H1 (cell line): ENCODE measurements around the gene NDFIP2. TPM values are rescaled to one million over a fixed set of nuclear protein-coding genes. Genes with fewer than 3 reads are reported as not detected.

ENCODE experiments used
- ATF3 ChIP-seq: IDR thresholded peaks from 2 replicates; pipeline ENCODE4 v1.6.1; 2011; ENCODE audit warnings: low read depth, mild to moderate bottlenecking, low read length; ENCODE audit not compliant: insufficient read depth
- CHD7 ChIP-seq: fragments of 300-600 bp; sonication (generic); IDR thresholded peaks from 2 replicates; pipeline ENCODE4 v1.7.1; 2012; ENCODE audit warnings: low read length, moderate library complexity, mild to moderate bottlenecking, inconsistent platforms; ENCODE audit not compliant: insufficient replicate concordance
- MAFK ChIP-seq: IDR thresholded peaks from 2 replicates; pipeline ENCODE4 v1.6.1; 2012; ENCODE audit warnings: low read depth, mild to moderate bottlenecking, improper control_type of control experiment, low read length
- PHF8 ChIP-seq: fragments of 200-600 bp; sonication (generic); conservative IDR thresholded peaks from 2 replicates; pipeline ENCODE4 v1.7.1; 2012; ENCODE audit warnings: low read depth, mild to moderate bottlenecking, inconsistent platforms, low read length, moderate library complexity
- SAP30 ChIP-seq: fragments of 300-600 bp; sonication (generic); IDR thresholded peaks from 2 replicates; pipeline ENCODE4 v1.7.1; 2012; ENCODE audit warnings: low read length, moderate library complexity, mild to moderate bottlenecking, inconsistent platforms; ENCODE audit not compliant: insufficient read depth, insufficient replicate concordance
- SRF ChIP-seq: IDR thresholded peaks from 2 replicates; pipeline ENCODE4 v1.6.1; 2011; ENCODE audit warnings: mild to moderate bottlenecking, low read depth, low read length, moderate library complexity
- TEAD4 ChIP-seq: IDR thresholded peaks from 2 replicates; pipeline ENCODE4 v1.6.1; 2012; ENCODE audit warnings: low read depth, low read length, inconsistent platforms, mixed read lengths
- USF2 ChIP-seq: IDR thresholded peaks from 2 replicates; pipeline ENCODE4 v1.6.1; 2011; ENCODE audit warnings: low read length, improper control_type of control experiment
- polyA plus RNA-seq, 7 experiments: library from polyadenylated mRNA; depleted of rRNA in 3 of 7; stranded (reverse) in 5 of 7; unstranded in 2 of 7; fragments of >200 nt in 5 of 7; fragments of 200-250 nt in 2 of 7; gene quantifications; 1 replicate in 5 of 7; 2 replicates in 1 of 7; 4 replicates in 1 of 7; pipeline versions ENCODE4 v1.2.1 to v1.2.3, GENCODE V29; 2011 to 2013; ENCODE audit warnings: missing spikeins in 2 of 7, mixed read lengths in 2 of 7
- total RNA-seq: library from RNA; stranded (reverse); fragmentation: NEBNext Ultra II Directional; extraction: Animal tissue kit (Norgen Biotek cat#: 25700); gene quantifications from 2 replicates; pipeline ENCODE4 v1.2.1, GENCODE V29; 2021

The NDFIP2 gene
- total and polyA plus RNA-seq, 2 of the 8 experiments (the other 6 are each of a cell fraction or from before 2014, with no cell fraction given), result 11.1 to 32.9 TPM

GRCh38 chr13:79480954-79481684 is at the start of gene NDFIP2 (continued):
- TF ChIP-seq CHD7, result no peak
- no peak for TF ChIP-seq USF2
- TF ChIP-seq ATF3, result no peak
- TF ChIP-seq SRF, result no peak
- peak; percentile 71 for TF ChIP-seq PHF8
- no peak for TF ChIP-seq MAFK
- no peak for TF ChIP-seq SAP30
- peak; percentile 42; the same call in 1 of the 2 replicates for TF ChIP-seq TEAD4
